ENCODE measurements around the gene OR6S1.

DNA sequence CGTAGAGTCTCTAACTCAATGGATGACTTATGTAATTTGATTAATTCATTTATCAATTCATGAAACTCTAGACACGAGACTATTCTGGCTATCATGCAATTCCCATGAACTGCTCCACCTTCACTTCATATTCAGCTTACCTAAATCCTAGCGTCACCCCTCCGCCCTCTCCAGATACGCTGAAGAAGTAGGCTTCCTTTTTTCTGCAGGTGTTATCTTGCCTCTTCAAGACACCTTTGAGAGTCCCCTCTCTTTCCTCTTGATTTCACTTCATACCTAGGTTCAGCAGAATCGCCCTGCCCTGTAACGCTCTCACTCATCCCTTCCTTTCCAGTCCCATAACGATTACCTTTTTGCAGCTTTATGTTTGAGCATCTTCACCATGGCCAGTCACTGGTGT, 38.9 kb upstream of the OR6S1 start:
- TF ChIP-seq JUN (IDR thresholded peaks at IDR 0.05; ENCODE audit: low read depth, low read length) (no peak), CTCF (IDR thresholded peaks at IDR 0.05; ENCODE audit: control extremely low read depth in 1 of 3, insufficient read depth in 1 of 3, low read depth in 1 of 3, low read length in 3 of 3) (no peak), RAD21 (IDR thresholded peaks at IDR 0.05 in 1 of 2, conservative IDR thresholded peaks at IDR 0.05 in 1 of 2; ENCODE audit: low read depth in 2 of 2, low read length in 2 of 2) (no peak), POLR2A (IDR thresholded peaks at IDR 0.05; ENCODE audit: control extremely low read depth in 1 of 2, low read depth in 2 of 2, low read length in 2 of 2) (no peak), ASH2L (IDR thresholded peaks at IDR 0.05; ENCODE audit: low read length) (no peak), TAF1 (IDR thresholded peaks at IDR 0.05; ENCODE audit: low read depth, low read length) (no peak), TBP (IDR thresholded peaks at IDR 0.05; ENCODE audit: low read depth, low read length) (no peak), POLR2AphosphoS5 (IDR thresholded peaks at IDR 0.05; ENCODE audit: low read depth, low read length) (no peak), HDAC2 (IDR thresholded peaks at IDR 0.05; ENCODE audit: borderline replicate concordance in 1 of 2, low read depth in 2 of 2, low read length in 2 of 2) (no peak), TEAD4 (IDR thresholded peaks at IDR 0.05; ENCODE audit: low read depth, low read length) (no peak), USF2 (IDR thresholded peaks at IDR 0.05; ENCODE audit: low read length) (no peak), EP300 (IDR thresholded peaks at IDR 0.05; ENCODE audit: borderline replicate concordance in 1 of 2, low read depth in 2 of 2, low read length in 2 of 2) (no peak), MAFK (IDR thresholded peaks at IDR 0.05; ENCODE audit: low read depth, low read length) (no peak)
- TF ChIP-seq, protein P1, sequence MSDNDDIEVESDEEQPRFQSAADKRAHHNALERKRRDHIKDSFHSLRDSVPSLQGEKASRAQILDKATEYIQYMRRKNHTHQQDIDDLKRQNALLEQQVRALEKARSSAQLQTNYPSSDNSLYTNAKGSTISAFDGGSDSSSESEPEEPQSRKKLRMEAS (IDR thresholded peaks at IDR 0.05), result no peak
